ENCODE results near the gene ARAP3.

ARAP3 gene

DNA sequence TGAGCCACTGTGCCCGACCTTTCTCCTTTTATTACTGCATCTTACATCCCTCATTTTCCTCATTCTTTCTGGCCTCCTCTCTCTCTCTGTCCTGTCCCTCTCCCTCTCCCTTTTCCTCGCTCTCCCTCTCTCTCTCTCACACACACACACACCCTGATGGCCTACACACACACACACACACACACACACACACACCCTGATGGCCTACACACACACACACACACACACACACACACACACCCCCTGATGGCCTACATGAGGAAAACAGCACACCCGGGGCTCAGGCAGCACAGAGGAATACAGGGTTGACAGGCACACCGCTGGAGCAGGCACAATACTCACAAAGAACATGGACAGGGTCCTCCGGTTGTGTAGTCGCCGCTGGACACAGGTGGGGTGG lies 27.0 kb downstream of the ARAP3 start:
- TF ChIP-seq, protein P1, sequence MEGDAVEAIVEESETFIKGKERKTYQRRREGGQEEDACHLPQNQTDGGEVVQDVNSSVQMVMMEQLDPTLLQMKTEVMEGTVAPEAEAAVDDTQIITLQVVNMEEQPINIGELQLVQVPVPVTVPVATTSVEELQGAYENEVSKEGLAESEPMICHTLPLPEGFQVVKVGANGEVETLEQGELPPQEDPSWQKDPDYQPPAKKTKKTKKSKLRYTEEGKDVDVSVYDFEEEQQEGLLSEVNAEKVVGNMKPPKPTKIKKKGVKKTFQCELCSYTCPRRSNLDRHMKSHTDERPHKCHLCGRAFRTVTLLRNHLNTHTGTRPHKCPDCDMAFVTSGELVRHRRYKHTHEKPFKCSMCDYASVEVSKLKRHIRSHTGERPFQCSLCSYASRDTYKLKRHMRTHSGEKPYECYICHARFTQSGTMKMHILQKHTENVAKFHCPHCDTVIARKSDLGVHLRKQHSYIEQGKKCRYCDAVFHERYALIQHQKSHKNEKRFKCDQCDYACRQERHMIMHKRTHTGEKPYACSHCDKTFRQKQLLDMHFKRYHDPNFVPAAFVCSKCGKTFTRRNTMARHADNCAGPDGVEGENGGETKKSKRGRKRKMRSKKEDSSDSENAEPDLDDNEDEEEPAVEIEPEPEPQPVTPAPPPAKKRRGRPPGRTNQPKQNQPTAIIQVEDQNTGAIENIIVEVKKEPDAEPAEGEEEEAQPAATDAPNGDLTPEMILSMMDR (IDR thresholded peaks at IDR 0.05; ENCODE audit: low read depth, low read length, missing control alignments) = no peak
- H3K4me3 ChIP-seq (replicated peaks; ENCODE audit: low read depth, low read length) = no peak overlapping the region
- DNase-seq (ENCODE audit: extremely low read depth, low read depth) = no peak

DNA sequence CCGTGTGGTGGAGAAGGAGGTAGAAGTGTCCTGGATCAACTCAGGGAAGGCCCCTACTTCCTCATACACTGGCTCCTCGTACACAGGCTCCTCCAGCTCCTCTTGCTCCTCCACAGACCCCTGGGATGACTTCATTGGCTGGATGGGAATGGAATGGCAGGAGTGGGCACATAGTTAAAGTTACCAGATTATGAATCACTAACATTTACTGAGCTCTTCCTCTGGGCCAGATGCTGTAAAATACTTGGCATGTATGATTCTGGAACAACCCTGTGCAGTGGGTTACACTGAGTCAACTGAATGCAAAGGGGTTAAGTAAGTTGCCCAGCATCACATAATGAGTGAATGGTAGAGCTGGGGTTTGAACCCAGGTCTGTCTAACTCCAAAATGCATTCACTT lies 27.7 kb downstream of the ARAP3 start:
- TF ChIP-seq, protein P1 (IDR thresholded peaks at IDR 0.05; ENCODE audit: low read depth, low read length, missing control alignments) = no peak
- no peak overlapping the region for H3K4me3 ChIP-seq (replicated peaks; ENCODE audit: low read depth, low read length)
- no peak for DNase-seq (ENCODE audit: extremely low read depth, low read depth)

DNA sequence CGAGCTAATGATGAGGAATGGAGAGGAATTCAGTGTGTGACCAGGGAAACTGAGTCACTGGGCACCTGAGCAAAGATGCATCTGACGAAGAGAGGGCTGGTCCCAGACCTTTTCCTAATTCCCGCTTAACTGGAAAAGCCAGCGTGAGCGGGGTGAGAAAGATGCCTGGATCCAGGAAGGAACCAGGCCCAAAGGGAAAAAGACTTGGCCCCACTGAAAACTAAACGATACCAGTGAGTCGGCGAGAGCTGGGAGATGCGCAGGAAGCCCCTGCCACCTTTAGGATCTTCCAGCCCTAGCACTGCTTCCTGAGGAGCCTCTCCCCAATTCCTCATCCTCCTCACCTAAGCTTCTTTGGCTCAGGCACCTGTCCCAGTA lies 30.3 kb downstream of the ARAP3 start:
- peak overlapping the region; percentile 63 for H3K4me3 ChIP-seq (replicated peaks; ENCODE audit: low read depth, low read length)
- no peak for DNase-seq (ENCODE audit: extremely low read depth, low read depth)
- TF ChIP-seq, protein P1 (IDR thresholded peaks at IDR 0.05; ENCODE audit: low read depth, low read length, missing control alignments) = no peak

DNA sequence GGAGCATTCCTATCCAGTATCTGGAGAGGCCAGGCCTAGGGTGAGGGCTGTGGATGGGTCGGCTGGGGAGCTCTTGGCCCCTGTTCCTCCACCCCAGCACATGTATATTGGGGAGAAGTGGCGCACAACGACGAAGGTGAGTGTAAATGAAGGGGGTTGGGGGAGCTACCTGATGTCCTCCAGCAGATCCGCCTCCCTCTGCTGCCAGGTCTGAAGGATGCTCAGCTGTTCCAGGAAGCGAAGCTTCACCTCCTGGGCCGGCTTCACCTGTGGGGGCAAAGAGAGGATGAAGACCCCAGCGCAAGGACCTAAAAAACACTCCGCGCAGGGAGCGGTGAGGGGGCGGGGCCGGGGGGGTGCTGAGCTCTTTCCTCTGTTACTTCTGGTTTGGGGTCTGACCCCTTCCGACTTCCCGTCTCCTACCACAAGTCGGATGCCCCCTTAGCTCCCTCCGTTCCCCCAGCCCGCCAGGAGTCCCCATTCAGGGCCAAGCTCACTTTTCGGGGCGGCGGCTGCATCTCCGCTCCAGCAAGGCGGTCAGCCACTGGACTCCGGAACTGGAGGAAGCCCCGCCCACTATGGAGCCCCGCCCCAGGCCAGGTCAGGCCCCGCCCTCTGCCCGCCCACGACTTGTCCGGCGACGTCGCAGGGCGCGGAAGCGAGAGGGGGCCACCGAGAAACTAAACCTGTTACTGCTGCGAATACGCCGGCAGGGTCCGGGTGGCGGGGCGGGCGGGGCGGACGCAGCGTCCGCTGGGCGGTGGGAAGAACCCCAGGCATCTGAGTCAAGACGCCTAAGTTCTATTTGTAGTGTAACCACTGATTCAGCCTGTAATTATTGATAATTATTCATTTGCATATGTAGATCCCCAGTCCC lies 30.9 kb downstream of the ARAP3 start, which contains the start of gene FCHSD1:
Gene FCHSD1, minus strand, starts transcription at position 568 of the 877 bp plus-strand sequence. Its CDS starts 50 bp downstream, at position 518.
- peak; percentile 47 for DNase-seq (ENCODE audit: extremely low read depth, low read depth)
- TF ChIP-seq, protein P1 (IDR thresholded peaks at IDR 0.05; ENCODE audit: low read depth, low read length, missing control alignments) = no peak
- peak within 1 kb of the TSS; percentile 63 for H3K4me3 ChIP-seq (replicated peaks; ENCODE audit: low read depth, low read length)

DNA sequence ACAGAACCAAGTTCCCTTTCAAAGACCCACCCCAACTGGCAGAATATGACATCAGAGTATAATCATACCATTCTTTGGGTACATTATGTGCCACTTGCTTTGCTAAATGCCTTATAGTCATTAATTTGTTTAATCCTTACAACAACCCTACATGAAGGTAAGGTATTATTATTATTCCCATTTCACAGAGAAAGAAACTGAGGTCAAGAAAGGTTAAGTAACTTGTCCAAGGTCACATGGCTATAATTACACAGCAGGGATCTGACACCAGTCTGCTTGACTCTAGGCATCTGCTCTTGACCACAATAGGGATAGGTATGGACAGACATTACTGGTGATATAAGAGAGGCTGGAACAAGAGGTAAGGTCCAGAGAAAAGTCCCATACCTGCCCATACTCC lies 32.1 kb downstream of the ARAP3 start:
- TF ChIP-seq, protein P1 (IDR thresholded peaks at IDR 0.05; ENCODE audit: low read depth, low read length, missing control alignments) = no peak
- DNase-seq (ENCODE audit: extremely low read depth, low read depth) = no peak
- H3K4me3 ChIP-seq (replicated peaks; ENCODE audit: low read depth, low read length) = no peak overlapping the region

DNA sequence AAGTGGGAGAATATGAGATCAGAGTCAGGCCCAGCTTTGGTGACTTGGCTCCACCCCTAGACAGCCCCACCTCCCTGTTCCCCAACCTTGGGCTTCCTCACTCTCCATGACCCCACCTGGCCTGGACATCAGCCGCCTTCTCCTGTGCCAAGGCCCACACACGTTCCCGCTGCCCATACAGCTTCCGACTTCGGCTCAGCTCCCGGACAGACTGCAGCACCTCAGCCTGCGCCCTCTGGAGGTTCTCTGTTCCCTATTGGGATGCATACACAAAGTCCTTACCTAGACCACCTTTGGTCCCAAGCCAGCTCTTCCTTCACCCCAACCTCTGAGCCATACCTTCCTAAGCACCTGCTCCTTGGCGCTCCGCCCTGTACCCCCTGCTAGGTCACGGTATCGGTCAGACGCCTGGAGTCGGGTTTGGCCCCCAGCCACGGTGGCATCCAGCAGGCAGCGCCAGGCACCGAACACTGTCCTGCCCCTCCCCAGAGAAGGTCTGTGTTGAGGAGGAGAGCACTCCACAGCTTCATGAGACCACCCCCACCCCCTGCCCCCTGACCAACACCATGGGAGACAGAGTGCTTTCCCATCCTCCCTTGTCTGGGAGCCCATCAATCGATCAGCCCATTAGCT lies 32.9 kb downstream of the ARAP3 start:
- TF ChIP-seq, protein P1 (IDR thresholded peaks at IDR 0.05; ENCODE audit: low read depth, low read length, missing control alignments) = no peak
- no peak overlapping the region for H3K4me3 ChIP-seq (replicated peaks; ENCODE audit: low read depth, low read length)
- no peak for DNase-seq (ENCODE audit: extremely low read depth, low read depth)
